Activated CD8-positive, alpha-beta memory T cell treated with anti-CD3 and anti-CD28 coated beads, Interleukin-2, amount 50 U/mL, for 24 hours (primary cell): ENCODE measurements around the gene SIRPB2.
"Not testable (repeated sequence)": the region's sequence is repeated elsewhere in the genome, so short reads cannot be mapped to it uniquely, and the experiment has no call there.

Experiments
- DNase-seq: peaks from one replicate; pipeline ENCODE4 v3.0.0-alpha.2; 2020; ENCODE audit errors: extremely low read depth

Gene SIRPB2

GRCh38 chr20:1499528-1500420, 8.6 kb upstream of the SIRPB2 start:
- DNase-seq, result no peak

- DNase-seq, result not testable (repeated sequence)
Measured at GRCh38 chr20:1497371-1497770, 6.2 kb upstream of the SIRPB2 start.

- DNase-seq, result no peak
Measured at GRCh38 chr20:1496930-1497329, 5.7 kb upstream of the SIRPB2 start.

- DNase-seq, result no peak
Measured at GRCh38 chr20:1494436-1494835, 3.2 kb upstream of the SIRPB2 start.

GRCh38 chr20:1493536-1493935, 2.3 kb upstream of the SIRPB2 start:
- DNase-seq, result no peak

GRCh38 chr20:1491860-1492642, 831 bp upstream of the SIRPB2 start:
- DNase-seq, result no peak

GRCh38 chr20:1490643-1491195, 501 bp downstream of the SIRPB2 start:
- no peak for DNase-seq

GRCh38 chr20:1489764-1490436, 1.3 kb downstream of the SIRPB2 start:
- no peak for DNase-seq

GRCh38 chr20:1489325-1489724, 1.9 kb downstream of the SIRPB2 start:
- no peak for DNase-seq

GRCh38 chr20:1486566-1486965, 4.7 kb downstream of the SIRPB2 start:
- DNase-seq, result no peak

- no peak for DNase-seq
Measured at GRCh38 chr20:1484438-1485116, 6.6 kb downstream of the SIRPB2 start.

GRCh38 chr20:1479831-1480595, 11.2 kb downstream of the SIRPB2 start:
- no peak for DNase-seq

- DNase-seq, result no peak
Measured at GRCh38 chr20:1478566-1478965, 12.7 kb downstream of the SIRPB2 start.

- no peak for DNase-seq
Measured at GRCh38 chr20:1477896-1478490, 13.2 kb downstream of the SIRPB2 start.

GRCh38 chr20:1474817-1475603, 16.2 kb downstream of the SIRPB2 start:
- DNase-seq, result no peak

GRCh38 chr20:1474325-1474724, 16.9 kb downstream of the SIRPB2 start:
- DNase-seq, result no peak

GRCh38 chr20:1473246-1474220, 17.7 kb downstream of the SIRPB2 start:
- DNase-seq, result no peak

- no peak for DNase-seq
Measured at GRCh38 chr20:1472556-1473245, 18.5 kb downstream of the SIRPB2 start.
